Mesothelial cell of epicardium (in vitro differentiated cells): Measurements from ENCODE around the gene LRR1. TPM values are rescaled to one million over a fixed set of nuclear protein-coding genes. Genes with fewer than 3 reads are reported as not detected.
"Not testable (repeated sequence)": the region's sequence is repeated elsewhere in the genome, so short reads cannot be mapped to it uniquely, and the experiment has no call there.

Experiments
- DNase-seq, 2 experiments: peaks; one replicate each; pipeline ENCODE4 v3.0.0; 2021; ENCODE audit warnings: low spot score in 2 of 2; ENCODE audit not compliant: unreplicated experiment in 2 of 2
- H3K27ac Mint-ChIP-seq: 2 replicates; pipeline ENCODE4 v1.8.0; 2021; ENCODE audit warnings: mixed read lengths
- H3K27me3 Mint-ChIP-seq: 2 replicates; pipeline ENCODE4 v1.8.0; 2021; ENCODE audit warnings: low read depth, mixed read lengths
- H3K36me3 Mint-ChIP-seq: 2 replicates; pipeline ENCODE4 v1.8.0; 2021; ENCODE audit warnings: mixed read lengths
- H3K4me1 Mint-ChIP-seq: 2 replicates; pipeline ENCODE4 v1.8.0; 2021; ENCODE audit warnings: mixed read lengths
- H3K4me3 Mint-ChIP-seq: 2 replicates; pipeline ENCODE4 v1.8.0; 2021; ENCODE audit warnings: mild to moderate bottlenecking, moderate library complexity, mixed read lengths
- H3K9me3 Mint-ChIP-seq: 2 replicates; pipeline ENCODE4 v1.8.0; 2021; ENCODE audit warnings: mixed read lengths
- total RNA-seq: library from RNA; stranded (reverse); gene quantifications from 3 replicates; pipeline ENCODE4 v1.2.1, GENCODE V29; 2021
- TF ChIP-seq, protein P1 (sequence below): fragments of 200-600 bp; sonication (generic); IDR thresholded peaks from one replicate; pipeline ENCODE4 v1.5.0; 2021; ENCODE audit warnings: antibody characterized with exemption; ENCODE audit not compliant: unreplicated experiment

The LRR1 gene
- total RNA-seq, 1 donor from 2014 or later: 9.2 TPM

DNA sequence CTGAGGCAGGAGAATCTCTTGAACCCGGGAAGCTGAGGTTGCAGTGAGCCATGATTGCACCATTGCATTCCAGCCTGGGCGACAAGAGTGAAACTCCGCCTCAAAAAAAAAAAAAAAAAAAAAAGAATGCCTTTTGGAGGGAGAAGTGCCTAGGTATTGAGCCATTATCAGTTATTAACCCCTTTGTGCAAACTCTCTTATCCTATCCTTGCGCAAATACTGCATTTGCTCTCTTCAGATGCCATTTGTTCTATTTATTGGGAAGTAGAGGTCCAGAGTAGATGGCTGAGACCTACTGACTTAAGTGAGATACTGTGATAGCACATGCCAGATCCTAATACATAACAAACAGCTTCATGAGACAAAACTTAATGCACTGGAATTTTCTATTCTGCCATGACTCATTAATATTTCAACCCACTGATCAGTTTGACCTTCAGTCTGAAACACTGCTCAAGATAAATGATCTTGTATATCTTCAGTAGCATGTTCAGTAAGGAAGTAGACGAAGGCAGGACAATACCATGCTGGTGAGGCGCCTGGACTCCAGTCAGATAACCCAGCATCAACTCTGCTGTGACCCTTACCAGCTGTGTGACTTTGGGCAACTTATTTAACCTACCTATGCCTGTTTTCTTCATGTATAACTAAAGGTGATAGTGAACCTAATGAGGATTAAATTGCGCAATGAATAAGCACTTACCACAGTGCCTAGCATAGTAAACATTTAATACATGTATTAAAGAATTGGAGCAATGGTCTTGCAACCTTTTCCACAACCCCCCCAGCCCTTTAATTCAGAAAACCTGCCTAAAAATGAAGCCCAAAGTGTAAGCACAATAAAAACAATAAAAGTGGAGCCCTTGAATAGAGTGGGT lies 42.0 kb downstream of the LRR1 start:
- H3K4me3 Mint-ChIP-seq: no peak overlapping the region
- no peaks in the 10 kb centered on the region for H3K27me3 Mint-ChIP-seq
- TF ChIP-seq, protein P1, sequence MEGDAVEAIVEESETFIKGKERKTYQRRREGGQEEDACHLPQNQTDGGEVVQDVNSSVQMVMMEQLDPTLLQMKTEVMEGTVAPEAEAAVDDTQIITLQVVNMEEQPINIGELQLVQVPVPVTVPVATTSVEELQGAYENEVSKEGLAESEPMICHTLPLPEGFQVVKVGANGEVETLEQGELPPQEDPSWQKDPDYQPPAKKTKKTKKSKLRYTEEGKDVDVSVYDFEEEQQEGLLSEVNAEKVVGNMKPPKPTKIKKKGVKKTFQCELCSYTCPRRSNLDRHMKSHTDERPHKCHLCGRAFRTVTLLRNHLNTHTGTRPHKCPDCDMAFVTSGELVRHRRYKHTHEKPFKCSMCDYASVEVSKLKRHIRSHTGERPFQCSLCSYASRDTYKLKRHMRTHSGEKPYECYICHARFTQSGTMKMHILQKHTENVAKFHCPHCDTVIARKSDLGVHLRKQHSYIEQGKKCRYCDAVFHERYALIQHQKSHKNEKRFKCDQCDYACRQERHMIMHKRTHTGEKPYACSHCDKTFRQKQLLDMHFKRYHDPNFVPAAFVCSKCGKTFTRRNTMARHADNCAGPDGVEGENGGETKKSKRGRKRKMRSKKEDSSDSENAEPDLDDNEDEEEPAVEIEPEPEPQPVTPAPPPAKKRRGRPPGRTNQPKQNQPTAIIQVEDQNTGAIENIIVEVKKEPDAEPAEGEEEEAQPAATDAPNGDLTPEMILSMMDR: no peak
- no peak overlapping the region for H3K27ac Mint-ChIP-seq
- no peak for DNase-seq
- peaks cover 11% of the 10 kb centered on the region for H3K36me3 Mint-ChIP-seq
- H3K9me3 Mint-ChIP-seq: no peaks in the 10 kb centered on the region
- H3K4me1 Mint-ChIP-seq: peaks cover 17% of the 10 kb centered on the region

DNA sequence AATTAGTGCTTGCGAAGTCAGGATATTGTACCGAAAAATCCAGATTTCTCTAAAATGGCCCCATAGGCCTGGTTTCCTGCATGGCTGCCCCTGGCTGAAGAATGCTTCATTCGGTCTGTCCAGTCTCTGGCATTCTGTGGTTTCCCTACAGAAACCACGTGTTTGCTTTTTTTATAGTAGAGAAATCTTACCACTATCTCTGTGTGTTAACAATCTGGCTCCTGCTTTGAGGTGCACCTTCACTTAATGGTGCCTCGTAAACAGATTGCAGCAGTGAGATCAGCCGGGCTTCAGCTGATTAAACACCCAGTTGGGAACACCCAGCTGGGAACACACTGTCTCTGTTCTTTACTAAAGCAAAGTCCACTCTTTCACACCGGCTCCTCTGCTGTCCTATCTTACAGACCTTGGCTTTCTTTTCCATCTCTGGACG lies 43.0 kb downstream of the LRR1 start:
- Mint-ChIP-seq H3K4me1 (peaks cover 13% of the 10 kb centered on the region), H3K4me3 (no peak overlapping the region), H3K9me3 (no peaks in the 10 kb centered on the region), H3K36me3 (peaks cover 11% of the 10 kb centered on the region), H3K27ac (peak overlapping the region; percentile 2), H3K27me3 (no peaks in the 10 kb centered on the region)
- TF ChIP-seq, protein P1: no peak
- DNase-seq: no peak

DNA sequence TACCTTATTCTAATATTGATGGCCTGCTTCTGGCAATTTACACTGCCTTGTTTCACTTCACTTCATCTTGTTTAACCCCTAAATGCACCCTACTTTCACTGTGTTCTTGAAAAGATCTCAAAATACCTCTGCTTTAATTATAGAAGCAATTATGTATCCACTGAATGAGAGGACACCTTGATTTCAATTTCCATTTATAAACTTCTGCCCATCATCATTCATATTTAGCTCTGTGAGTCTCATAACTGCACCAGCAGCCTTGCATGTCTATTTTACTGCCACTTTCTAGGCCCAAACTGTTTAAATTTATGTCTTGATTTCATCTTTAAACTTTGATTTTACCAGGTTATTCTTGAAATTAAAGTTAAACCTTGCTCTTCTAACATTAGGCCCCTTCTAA lies 43.4 kb downstream of the LRR1 start:
- Mint-ChIP-seq H3K27me3 (no peaks in the 10 kb centered on the region), H3K4me3 (no peak overlapping the region), H3K36me3 (peaks cover 15% of the 10 kb centered on the region), H3K27ac (peak overlapping the region; percentile 2), H3K9me3 (no peaks in the 10 kb centered on the region), H3K4me1 (peaks cover 10% of the 10 kb centered on the region)
- TF ChIP-seq, protein P1: no peak
- DNase-seq: no peak

DNA sequence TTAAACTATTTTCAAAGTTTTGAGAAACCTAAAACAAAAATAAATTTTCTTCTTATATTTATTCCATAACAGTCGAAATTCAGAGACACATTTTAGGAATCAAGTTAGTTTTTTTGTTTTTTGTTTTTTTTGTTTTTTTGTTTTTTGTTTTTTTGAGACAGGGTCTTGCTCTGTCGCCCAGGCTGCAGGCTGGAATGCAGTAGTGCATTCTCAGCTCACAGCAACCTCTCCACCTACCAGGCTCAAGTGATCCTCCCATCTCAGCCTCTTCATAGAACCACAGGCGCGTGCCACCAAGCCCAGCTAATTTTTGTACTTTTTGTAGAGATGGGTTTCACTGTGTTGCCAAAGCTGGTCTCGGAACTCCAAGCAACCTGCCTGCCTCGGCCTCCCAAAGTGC lies 54.8 kb downstream of the LRR1 start:
- TF ChIP-seq, protein P1: no peak
- Mint-ChIP-seq H3K4me1 (no peaks in the 10 kb centered on the region), H3K36me3 (peaks cover 3% of the 10 kb centered on the region), H3K4me3 (no peak overlapping the region), H3K9me3 (no peaks in the 10 kb centered on the region), H3K27ac (no peak overlapping the region), H3K27me3 (no peaks in the 10 kb centered on the region)
- DNase-seq: no peak

DNA sequence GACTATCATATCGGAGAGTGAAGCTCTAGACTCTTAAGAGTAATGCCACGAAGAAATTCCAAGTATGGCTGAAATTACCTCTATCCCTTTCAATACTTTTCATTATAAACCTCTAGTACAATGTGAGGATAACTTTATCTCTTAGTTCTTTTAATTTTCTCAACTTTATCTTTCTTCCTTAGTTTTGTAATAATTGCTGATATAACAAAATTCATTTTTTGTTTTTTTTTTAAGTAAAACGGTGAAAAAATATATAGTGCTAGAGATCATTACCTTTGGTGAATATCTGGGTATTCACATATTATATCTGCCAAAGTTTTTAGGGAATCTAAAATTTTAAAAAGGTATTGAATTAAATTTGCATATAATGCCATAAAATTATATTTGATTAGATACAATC lies 55.8 kb downstream of the LRR1 start:
- H3K4me3 Mint-ChIP-seq: no peak overlapping the region
- H3K36me3 Mint-ChIP-seq: peaks cover 3% of the 10 kb centered on the region
- no peak for DNase-seq
- H3K27me3 Mint-ChIP-seq: no peaks in the 10 kb centered on the region
- H3K4me1 Mint-ChIP-seq: no peaks in the 10 kb centered on the region
- H3K9me3 Mint-ChIP-seq: no peaks in the 10 kb centered on the region
- TF ChIP-seq, protein P1: no peak
- H3K27ac Mint-ChIP-seq: no peak overlapping the region

DNA sequence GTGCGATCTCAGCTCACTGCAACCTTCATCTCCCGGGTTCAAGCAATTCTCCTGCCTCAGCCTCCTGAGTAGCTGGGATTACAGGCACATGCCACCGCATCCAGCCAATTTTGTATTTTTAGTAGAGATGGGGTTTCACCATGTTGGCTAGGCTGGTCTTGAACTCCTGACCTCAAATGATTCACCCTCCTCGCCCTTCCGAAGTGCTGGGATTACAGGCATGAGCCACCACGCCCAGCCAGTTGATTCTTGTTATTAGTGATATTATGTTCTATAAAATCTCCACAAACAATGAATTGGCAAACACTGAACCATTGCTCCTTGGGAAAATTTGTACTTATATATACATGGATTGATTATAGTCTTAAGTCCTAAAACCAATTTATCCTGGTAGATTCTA lies 58.8 kb downstream of the LRR1 start:
- H3K9me3 Mint-ChIP-seq, H3K36me3 Mint-ChIP-seq, H3K27me3 Mint-ChIP-seq, H3K27ac Mint-ChIP-seq, DNase-seq, H3K4me3 Mint-ChIP-seq, H3K4me1 Mint-ChIP-seq: not testable (repeated sequence)
